ENCODE data around the gene BMPR1B.

- TF ChIP-seq FOXA1 (IDR thresholded peaks at IDR 0.05; ENCODE audit: borderline replicate concordance) (no peak), FOSL1 (tag; conservative IDR thresholded peaks at IDR 0.05) (no peak), POLR2AphosphoS5 (IDR thresholded peaks at IDR 0.05; ENCODE audit: control insufficient read depth, insufficient read depth, low read depth, low read length) (no peak), SMAD3 (CRISPR knock-in tag; conservative IDR thresholded peaks at IDR 0.05) (no peak), CTCF (IDR thresholded peaks at IDR 0.05 in 2 of 3, conservative IDR thresholded peaks at IDR 0.05 in 1 of 3; ENCODE audit: insufficient read depth in 2 of 3, low read depth in 1 of 3, low read length in 3 of 3) (no peak), MAFK (IDR thresholded peaks at IDR 0.05; ENCODE audit: low read length) (no peak), USF2 (CRISPR knock-in tag; IDR thresholded peaks at IDR 0.05) (no peak), JUN (IDR thresholded peaks at IDR 0.05; ENCODE audit: borderline replicate concordance, low read depth, low read length) (no peak), JUN (CRISPR knock-in tag; IDR thresholded peaks at IDR 0.05; ENCODE audit: borderline replicate concordance) (no peak), REST (IDR thresholded peaks at IDR 0.05; ENCODE audit: borderline replicate concordance) (no peak), REST (CRISPR knock-in tag; IDR thresholded peaks at IDR 0.05; ENCODE audit: low read depth) (no peak)
These were observed 255.5 kb downstream of the BMPR1B start for GRCh38 chr4:95013236-95013635.
